NK-92 (cell line): ENCODE measurements around the gene CD3D.

Source experiments
- DNase-seq: peaks from one replicate; lab custom pipeline; 2025; ENCODE audit not compliant: unreplicated experiment; lab: John Stamatoyannopoulos, UW

Gene CD3D

GRCh38 chr11:118304227-118304567 lies 38.3 kb downstream of the CD3D start:
- DNase-seq, result no peak

- DNase-seq, result no peak
Measured at GRCh38 chr11:118301600-118302195, 40.8 kb downstream of the CD3D start.

GRCh38 chr11:118295815-118296454 lies 46.6 kb downstream of the CD3D start:
- DNase-seq, result no peak

GRCh38 chr11:118295199-118295598 lies 47.3 kb downstream of the CD3D start:
- DNase-seq, result no peak

- DNase-seq, result no peak
Measured at GRCh38 chr11:118294053-118294452, 48.5 kb downstream of the CD3D start.

- DNase-seq, result no peak
Measured at GRCh38 chr11:118291477-118292135, 50.9 kb downstream of the CD3D start.

- DNase-seq, result no peak
Measured at GRCh38 chr11:118290923-118291322, 51.6 kb downstream of the CD3D start.

- no peak for DNase-seq
Measured at GRCh38 chr11:118289401-118289800, 53.1 kb downstream of the CD3D start.
